ENCODE results near the gene ZNF160.

DNA sequence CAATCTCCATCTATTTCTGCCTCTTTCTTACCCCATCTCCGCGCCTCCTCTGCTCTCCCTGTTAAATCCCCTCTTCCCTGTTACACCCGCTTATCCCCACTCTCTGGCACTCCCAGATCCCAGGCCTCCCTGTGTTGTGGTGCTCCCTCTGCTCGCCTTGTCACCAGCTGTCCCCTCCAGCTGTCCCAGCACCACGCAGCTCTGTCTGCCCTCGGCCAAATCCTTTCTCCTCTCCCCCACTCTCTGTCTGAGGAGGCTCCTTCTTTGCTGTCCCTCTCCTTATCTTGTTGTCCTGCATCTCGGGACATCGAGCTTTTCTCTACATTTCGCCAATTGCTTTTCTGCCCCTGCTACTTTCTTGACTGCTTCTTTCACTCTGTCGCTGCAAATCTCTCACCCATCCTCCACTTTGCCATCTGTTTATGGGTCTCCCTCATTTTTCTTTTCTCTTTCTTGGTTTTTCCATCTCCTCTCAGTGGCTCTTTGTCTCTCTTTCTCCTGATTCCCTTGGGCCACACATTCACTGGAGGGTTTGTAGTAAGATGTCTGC lies 941 bp downstream of the ZNF160 start:
- TF ChIP-seq, protein P1, sequence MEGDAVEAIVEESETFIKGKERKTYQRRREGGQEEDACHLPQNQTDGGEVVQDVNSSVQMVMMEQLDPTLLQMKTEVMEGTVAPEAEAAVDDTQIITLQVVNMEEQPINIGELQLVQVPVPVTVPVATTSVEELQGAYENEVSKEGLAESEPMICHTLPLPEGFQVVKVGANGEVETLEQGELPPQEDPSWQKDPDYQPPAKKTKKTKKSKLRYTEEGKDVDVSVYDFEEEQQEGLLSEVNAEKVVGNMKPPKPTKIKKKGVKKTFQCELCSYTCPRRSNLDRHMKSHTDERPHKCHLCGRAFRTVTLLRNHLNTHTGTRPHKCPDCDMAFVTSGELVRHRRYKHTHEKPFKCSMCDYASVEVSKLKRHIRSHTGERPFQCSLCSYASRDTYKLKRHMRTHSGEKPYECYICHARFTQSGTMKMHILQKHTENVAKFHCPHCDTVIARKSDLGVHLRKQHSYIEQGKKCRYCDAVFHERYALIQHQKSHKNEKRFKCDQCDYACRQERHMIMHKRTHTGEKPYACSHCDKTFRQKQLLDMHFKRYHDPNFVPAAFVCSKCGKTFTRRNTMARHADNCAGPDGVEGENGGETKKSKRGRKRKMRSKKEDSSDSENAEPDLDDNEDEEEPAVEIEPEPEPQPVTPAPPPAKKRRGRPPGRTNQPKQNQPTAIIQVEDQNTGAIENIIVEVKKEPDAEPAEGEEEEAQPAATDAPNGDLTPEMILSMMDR (IDR thresholded peaks at IDR 0.05; ENCODE audit: control extremely low read depth in 1 of 3, insufficient read depth in 1 of 3, low read depth in 1 of 3, low read length in 3 of 3), result no peak
- no peak for TF ChIP-seq POLR2A (IDR thresholded peaks at IDR 0.05; ENCODE audit: control extremely low read depth in 1 of 2, low read depth in 2 of 2, low read length in 2 of 2)
- no peak for TF ChIP-seq EZH2 (IDR thresholded peaks at IDR 0.05; ENCODE audit: low read depth, low read length, severe bottlenecking)
- TF ChIP-seq SP1 (IDR thresholded peaks at IDR 0.05; ENCODE audit: low read depth, low read length), result no peak
- no peak for TF ChIP-seq ASH2L (IDR thresholded peaks at IDR 0.05; ENCODE audit: low read length)

Measured in H1 (cell line).